H9 (cell line): Measurements from ENCODE around the gene TTLL12. TPM values are rescaled to one million over a fixed set of nuclear protein-coding genes. Genes with fewer than 3 reads are reported as not detected.

Experiments used
- DNase-seq: peaks from one replicate; pipeline ENCODE4 v3.0.0-alpha.2; 2017
- H2AFZ ChIP-seq: one replicate; pipeline ENCODE4 v1.6.1; 2013; ENCODE audit warnings: mild to moderate bottlenecking, low read length, control low read depth, moderate library complexity
- H2AK5ac ChIP-seq: 2 replicates; pipeline ENCODE4 v1.6.1; 2013; ENCODE audit warnings: low read length, control low read depth, mixed read lengths; ENCODE audit not compliant: insufficient read length
- H2BK120ac ChIP-seq: one replicate; pipeline ENCODE4 v1.6.1; 2013; ENCODE audit warnings: low read depth, mild to moderate bottlenecking, low read length, control low read depth, inconsistent platforms; ENCODE audit not compliant: poor library complexity, severe bottlenecking
- H2BK12ac ChIP-seq: 2 replicates; pipeline ENCODE4 v1.6.1; 2013; ENCODE audit warnings: low read length, control low read depth, mixed read lengths, low read depth; ENCODE audit not compliant: insufficient read length
- H2BK15ac ChIP-seq: 2 replicates; pipeline ENCODE4 v1.6.1; 2013; ENCODE audit warnings: low read depth, low read length, control low read depth
- H2BK20ac ChIP-seq: one replicate; pipeline ENCODE4 v1.6.1; 2013; ENCODE audit warnings: low read depth, mild to moderate bottlenecking, low read length, control low read depth, inconsistent platforms; ENCODE audit not compliant: poor library complexity, severe bottlenecking
- H2BK5ac ChIP-seq: 2 replicates; pipeline ENCODE4 v1.6.1; 2013; ENCODE audit warnings: low read length, control low read depth, mixed read lengths; ENCODE audit not compliant: insufficient read length
- H3K14ac ChIP-seq: 2 replicates; pipeline ENCODE4 v1.6.1; 2013; ENCODE audit warnings: low read length, control low read depth; ENCODE audit not compliant: insufficient read depth
- H3K18ac ChIP-seq: 2 replicates; pipeline ENCODE4 v1.6.1; 2013; ENCODE audit warnings: low read depth, mild to moderate bottlenecking, mixed read lengths, low read length, control low read depth; ENCODE audit not compliant: insufficient read length
- H3K23ac ChIP-seq: 2 replicates; pipeline ENCODE4 v1.6.1; 2013; ENCODE audit warnings: low read length, control low read depth, mixed read lengths, low read depth; ENCODE audit not compliant: insufficient read length
- H3K23me2 ChIP-seq: 2 replicates; pipeline ENCODE4 v1.6.1; 2013; ENCODE audit warnings: low read depth, mild to moderate bottlenecking, mixed read lengths, low read length, control low read depth; ENCODE audit not compliant: insufficient read length, poor library complexity, severe bottlenecking
- H3K27ac ChIP-seq: 2 replicates; pipeline ENCODE4 v1.5.1; 2013; ENCODE audit warnings: low read length, control low read depth, mixed read lengths, low read depth; ENCODE audit not compliant: insufficient read length
- H3K27me3 ChIP-seq: 2 replicates; pipeline ENCODE4 v1.6.1; 2013; ENCODE audit warnings: low read length, control low read depth, inconsistent platforms; ENCODE audit not compliant: insufficient read depth
- H3K4ac ChIP-seq: 2 replicates; pipeline ENCODE4 v1.6.1; 2013; ENCODE audit warnings: low read depth, mild to moderate bottlenecking, control low read depth, inconsistent platforms, low read length, moderate library complexity
- H3K4me1 ChIP-seq: 2 replicates; pipeline ENCODE4 v1.6.1; 2013; ENCODE audit warnings: low read length, control low read depth, inconsistent platforms; ENCODE audit not compliant: insufficient read depth
- H3K4me2 ChIP-seq: 2 replicates; pipeline ENCODE4 v1.6.1; 2013; ENCODE audit warnings: low read length, control low read depth, mixed read lengths; ENCODE audit not compliant: insufficient read length, insufficient read depth
- H3K56ac ChIP-seq: 2 replicates; pipeline ENCODE4 v1.6.1; 2013; ENCODE audit warnings: low read depth, mild to moderate bottlenecking, mixed read lengths, low read length, control low read depth; ENCODE audit not compliant: insufficient read length
- H3K79me1 ChIP-seq: 2 replicates; pipeline ENCODE4 v1.6.1; 2013; ENCODE audit warnings: low read depth, mild to moderate bottlenecking, moderate library complexity, low read length, control low read depth, inconsistent platforms; ENCODE audit not compliant: insufficient read depth, poor library complexity, severe bottlenecking
- H3K79me2 ChIP-seq: 2 replicates; pipeline ENCODE4 v1.6.1; 2013; ENCODE audit warnings: low read length, control low read depth, inconsistent platforms; ENCODE audit not compliant: insufficient read depth
- H3K9ac ChIP-seq: 2 replicates; pipeline ENCODE4 v1.6.1; 2013; ENCODE audit warnings: low read length, control low read depth, mixed read lengths; ENCODE audit not compliant: insufficient read length; ENCODE audit errors: extremely low read depth
- H3K9me3 ChIP-seq: one replicate; pipeline ENCODE4 v1.6.1; 2013; ENCODE audit warnings: low read depth, low read length, inconsistent platforms; ENCODE audit not compliant: control insufficient read depth
- H3T11ph ChIP-seq: one replicate; pipeline ENCODE4 v1.6.1; 2013; ENCODE audit warnings: mild to moderate bottlenecking, low read length, control low read depth, inconsistent platforms
- H4K20me1 ChIP-seq: one replicate; pipeline ENCODE4 v1.6.1; 2013; ENCODE audit not compliant: control insufficient read depth, insufficient read length, insufficient read depth
- H4K5ac ChIP-seq: 2 replicates; pipeline ENCODE4 v1.6.1; 2013; ENCODE audit warnings: low read depth, mild to moderate bottlenecking, mixed read lengths, low read length, control low read depth; ENCODE audit not compliant: insufficient read length
- H4K8ac ChIP-seq: replicated peaks from 2 replicates; pipeline ENCODE4 v1.6.1; 2013; ENCODE audit warnings: low read length, control low read depth, mixed read lengths, low read depth; ENCODE audit not compliant: insufficient read length
- H4K91ac ChIP-seq: 2 replicates; pipeline ENCODE4 v1.6.1; 2013; ENCODE audit warnings: low read depth, mild to moderate bottlenecking, moderate library complexity, mixed read lengths, low read length, control low read depth; ENCODE audit not compliant: insufficient read length
- H3K27ac Mint-ChIP-seq, 3 experiments: 2 replicates in 2 of 3; 3 replicates in 1 of 3; pipeline ENCODE4 v1.8.0; 2020 to 2021; ENCODE audit warnings: mixed read lengths in 3 of 3, mild to moderate bottlenecking in 1 of 3, moderate library complexity in 1 of 3
- H3K27me3 Mint-ChIP-seq: 2 replicates; pipeline ENCODE4 v1.8.0; 2021; ENCODE audit warnings: low read depth, mild to moderate bottlenecking, moderate library complexity, mixed read lengths
- H3K36me3 Mint-ChIP-seq, 3 experiments: 2 replicates in 2 of 3; 3 replicates in 1 of 3; pipeline ENCODE4 v1.8.0; 2020 to 2021; ENCODE audit warnings: low read depth in 3 of 3, mixed read lengths in 3 of 3; ENCODE audit not compliant: insufficient read depth in 1 of 3
- H3K4me1 Mint-ChIP-seq, 2 experiments: 2 replicates each; pipeline ENCODE4 v1.8.0; 2020; ENCODE audit warnings: mixed read lengths in 2 of 2
- H3K4me3 Mint-ChIP-seq, 2 experiments: 2 replicates in 1 of 2; 3 replicates in 1 of 2; pipeline ENCODE4 v1.8.0; 2020 to 2021; ENCODE audit warnings: mild to moderate bottlenecking in 2 of 2, mixed read lengths in 2 of 2, moderate library complexity in 1 of 2
- H3K9me3 Mint-ChIP-seq, 2 experiments: 2 replicates in 1 of 2; 3 replicates in 1 of 2; pipeline ENCODE4 v1.8.0; 2020; ENCODE audit warnings: mild to moderate bottlenecking in 2 of 2, mixed read lengths in 2 of 2, moderate library complexity in 1 of 2
- CTCF ChIP-seq: fragments of 200-600 bp; sonication (generic); conservative IDR thresholded peaks from 3 replicates; pipeline ENCODE4 v1.8.0; 2021; ENCODE audit warnings: antibody characterized with exemption, mild to moderate bottlenecking
- WGBS: extraction: QIAGEN DNeasy Blood & Tissue Kit; methylation state at CpG from one replicate; pipeline ENCODE4 v1.1.7; 2013; ENCODE audit warnings: missing lambda C conversion rate, low lambda C conversion rate, mixed read lengths; ENCODE audit not compliant: insufficient read length; ENCODE audit errors: extremely low coverage; 5-methylcytosine and 5-hydroxymethylcytosine counted together
- total RNA-seq: library from RNA; stranded (reverse); gene quantifications from 2 replicates; pipeline ENCODE4 v1.2.1, GENCODE V29; 2021

Gene TTLL12
- total RNA-seq, 1 experiment from 2014 or later = 89.6 TPM

GRCh38 chr22:43127166-43127908 lies 59.6 kb downstream of the TTLL12 start:
- Histone ChIP-seq H3T11ph (no peak overlapping the region), H2BK120ac (no peak overlapping the region), H2AFZ (no peak overlapping the region), H4K8ac (no peak overlapping the region), H3K4me2 (no peak overlapping the region), H4K5ac (no peak overlapping the region), H4K20me1 (no peaks in the 10 kb centered on the region), H2AK5ac (no peak overlapping the region), H2BK5ac (no peak overlapping the region), H2BK15ac (no peak overlapping the region), H3K23me2 (no peaks in the 10 kb centered on the region), H3K18ac (no peak overlapping the region), H4K91ac (no peak overlapping the region), H3K27ac (no peak overlapping the region), H2BK20ac (no peak overlapping the region), H2BK12ac (no peak overlapping the region), H3K23ac (no peak overlapping the region), H3K14ac (no peak overlapping the region), H3K27me3 (no peaks in the 10 kb centered on the region), H3K56ac (no peak overlapping the region), H3K4ac (no peak overlapping the region), H3K9me3 (no peaks in the 10 kb centered on the region), H3K4me1 (no peaks in the 10 kb centered on the region), H3K79me2 (no peaks in the 10 kb centered on the region), H3K79me1 (no peaks in the 10 kb centered on the region), H3K9ac (no peak overlapping the region)
- H3K27me3 Mint-ChIP-seq = peaks cover 2% of the 10 kb centered on the region; the same call in 1 of the 2 replicates
- no peak overlapping the region; a peak in 1 of 5 replicates for H3K4me3 Mint-ChIP-seq
- peaks cover 9 to 22% of the 10 kb centered on the region in 2 experiments for H3K4me1 Mint-ChIP-seq
- no peak overlapping the region for H3K27ac Mint-ChIP-seq
- WGBS = no CpG with 5 or more reads among the region's 17 CpGs
- no peak for DNase-seq
- peaks cover 0 to 10% (median 9%) of the 10 kb centered on the region in 3 experiments; a peak in 3 of 7 replicates for H3K36me3 Mint-ChIP-seq
- no peaks in the 10 kb centered on the region for H3K9me3 Mint-ChIP-seq
- no peak for TF ChIP-seq CTCF
